SK-N-SH treated with all-trans-retinoic acid at 6 μM for 48 hours (cell line): Measurements from ENCODE around the gene SLC26A1.

ENCODE experiments used
- ARNTL ChIP-seq: fragments of 450-650 bp; formaldehyde crosslinking; IDR thresholded peaks from 2 replicates; pipeline ENCODE4 v1.5.0; 2020; ENCODE audit warnings: low read depth, mild to moderate bottlenecking, moderate library complexity, borderline replicate concordance
- CSRNP3 ChIP-seq: fragments of 250-450 bp; sonication (Bioruptor Pico); IDR thresholded peaks from 2 replicates; pipeline ENCODE4 v1.5.1; 2021; ENCODE audit warnings: mild to moderate bottlenecking, moderate library complexity
- PATZ1 ChIP-seq: fragments of 250-450 bp; sonication (Bioruptor Pico); IDR thresholded peaks from 2 replicates; pipeline ENCODE4 v1.8.0; 2020; ENCODE audit warnings: mild to moderate bottlenecking, moderate library complexity, borderline replicate concordance
- RARB ChIP-seq: fragments of 250-450 bp; sonication (Bioruptor Pico); IDR thresholded peaks from 2 replicates; pipeline ENCODE4 v1.8.0; 2021; ENCODE audit warnings: mild to moderate bottlenecking, moderate library complexity
- SNAI2 ChIP-seq: fragments of 250-450 bp; sonication (Bioruptor Pico); IDR thresholded peaks from 2 replicates; pipeline ENCODE4 v1.5.0; 2020; ENCODE audit warnings: mild to moderate bottlenecking, moderate library complexity
- TOX ChIP-seq: fragments of 250-450 bp; sonication (Bioruptor Pico); IDR thresholded peaks from 2 replicates; pipeline ENCODE4 v1.8.0; 2021; ENCODE audit warnings: mild to moderate bottlenecking, moderate library complexity, borderline replicate concordance
- ZC3H10 ChIP-seq: fragments of 250-450 bp; sonication (Bioruptor Pico); IDR thresholded peaks from 2 replicates; pipeline ENCODE4 v1.5.1; 2021; ENCODE audit warnings: mild to moderate bottlenecking, moderate library complexity
- ZFP3 ChIP-seq: fragments of 250-450 bp; sonication (Bioruptor Pico); IDR thresholded peaks from 2 replicates; pipeline ENCODE4 v1.5.0; 2020; ENCODE audit warnings: mild to moderate bottlenecking, moderate library complexity
- ZFP30 ChIP-seq: fragments of 450-650 bp; formaldehyde crosslinking; IDR thresholded peaks from 2 replicates; pipeline ENCODE4 v1.5.0; 2022; ENCODE audit warnings: mild to moderate bottlenecking, moderate library complexity
- ZNF70 ChIP-seq: fragments of 450-650 bp; formaldehyde crosslinking; IDR thresholded peaks from 2 replicates; pipeline ENCODE4 v1.5.0; 2020; ENCODE audit warnings: mild to moderate bottlenecking, moderate library complexity
- TF ChIP-seq, protein P1 (sequence below): fragments of 250-450 bp; sonication (Bioruptor Pico); IDR thresholded peaks from 2 replicates; pipeline ENCODE4 v1.8.0; 2021; ENCODE audit warnings: low read depth, mild to moderate bottlenecking, moderate library complexity, borderline replicate concordance
- TF ChIP-seq, protein P2 (sequence below): fragments of 250-450 bp; sonication (Bioruptor Pico); IDR thresholded peaks from 2 replicates; pipeline ENCODE4 v1.5.1; 2020; ENCODE audit warnings: low read depth, mild to moderate bottlenecking, moderate library complexity

- no peak for TF ChIP-seq ARNTL (CRISPR knock-in tag)
- no peak for TF ChIP-seq ZFP3 (CRISPR knock-in tag)
- TF ChIP-seq SNAI2 (CRISPR knock-in tag), result no peak
- TF ChIP-seq CSRNP3 (CRISPR knock-in tag), result no peak
- TF ChIP-seq ZNF70, result no peak
- no peak for TF ChIP-seq ZFP30 (CRISPR knock-in tag)
- TF ChIP-seq PATZ1, result no peak
- TF ChIP-seq RARB, result no peak
- TF ChIP-seq, protein P1, sequence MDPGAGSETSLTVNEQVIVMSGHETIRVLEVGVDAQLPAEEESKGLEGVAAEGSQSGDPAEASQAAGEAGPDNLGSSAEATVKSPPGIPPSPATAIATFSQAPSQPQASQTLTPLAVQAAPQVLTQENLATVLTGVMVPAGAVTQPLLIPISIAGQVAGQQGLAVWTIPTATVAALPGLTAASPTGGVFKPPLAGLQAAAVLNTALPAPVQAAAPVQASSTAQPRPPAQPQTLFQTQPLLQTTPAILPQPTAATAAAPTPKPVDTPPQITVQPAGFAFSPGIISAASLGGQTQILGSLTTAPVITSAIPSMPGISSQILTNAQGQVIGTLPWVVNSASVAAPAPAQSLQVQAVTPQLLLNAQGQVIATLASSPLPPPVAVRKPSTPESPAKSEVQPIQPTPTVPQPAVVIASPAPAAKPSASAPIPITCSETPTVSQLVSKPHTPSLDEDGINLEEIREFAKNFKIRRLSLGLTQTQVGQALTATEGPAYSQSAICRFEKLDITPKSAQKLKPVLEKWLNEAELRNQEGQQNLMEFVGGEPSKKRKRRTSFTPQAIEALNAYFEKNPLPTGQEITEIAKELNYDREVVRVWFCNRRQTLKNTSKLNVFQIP (CRISPR knock-in tag), result no peak
- no peak for TF ChIP-seq TOX (CRISPR knock-in tag)
- TF ChIP-seq ZC3H10 (CRISPR knock-in tag), result no peak
- TF ChIP-seq, protein P2, sequence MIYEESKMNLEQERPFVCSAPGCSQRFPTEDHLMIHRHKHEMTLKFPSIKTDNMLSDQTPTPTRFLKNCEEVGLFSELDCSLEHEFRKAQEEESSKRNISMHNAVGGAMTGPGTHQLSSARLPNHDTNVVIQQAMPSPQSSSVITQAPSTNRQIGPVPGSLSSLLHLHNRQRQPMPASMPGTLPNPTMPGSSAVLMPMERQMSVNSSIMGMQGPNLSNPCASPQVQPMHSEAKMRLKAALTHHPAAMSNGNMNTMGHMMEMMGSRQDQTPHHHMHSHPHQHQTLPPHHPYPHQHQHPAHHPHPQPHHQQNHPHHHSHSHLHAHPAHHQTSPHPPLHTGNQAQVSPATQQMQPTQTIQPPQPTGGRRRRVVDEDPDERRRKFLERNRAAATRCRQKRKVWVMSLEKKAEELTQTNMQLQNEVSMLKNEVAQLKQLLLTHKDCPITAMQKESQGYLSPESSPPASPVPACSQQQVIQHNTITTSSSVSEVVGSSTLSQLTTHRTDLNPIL (CRISPR knock-in tag), result no peak
Observed at GRCh38 chr4:995311-996026, 2.3 kb upstream of the SLC26A1 start.
